GM12801 (cell line): ENCODE data around the gene SYCP2L.

Experiments
- CTCF ChIP-seq: IDR thresholded peaks from one replicate; pipeline ENCODE4 v1.5.1; 2011; ENCODE audit warnings: control low read depth; ENCODE audit not compliant: insufficient read length; ENCODE audit errors: extremely low read depth

SYCP2L gene

GRCh38 chr6:10886691-10887502 lies at the start of gene SYCP2L:
TSS of gene SYCP2L (plus strand) at chr6:10887052. CDS start at chr6:10887127, 75 bp downstream.
- TF ChIP-seq CTCF, result no peak

GRCh38 chr6:10837622-10837994 lies 49.2 kb upstream of the SYCP2L start:
- TF ChIP-seq CTCF, result no peak

- no peak for TF ChIP-seq CTCF
Observed at GRCh38 chr6:10837995-10838793, 48.7 kb upstream of the SYCP2L start, which contains the start of gene MAK. TSS of gene MAK (minus strand) at chr6:10838539. CDS start at chr6:10830648, 7,891 bp downstream.

- TF ChIP-seq CTCF, result no peak
Observed at GRCh38 chr6:10838794-10839333, 48.0 kb upstream of the SYCP2L start.

- TF ChIP-seq CTCF, result no peak
Observed at GRCh38 chr6:10843554-10843953, 43.3 kb upstream of the SYCP2L start.

- TF ChIP-seq CTCF, result no peak
Observed at GRCh38 chr6:10847684-10848083, 39.2 kb upstream of the SYCP2L start.

- TF ChIP-seq CTCF, result no peak
Observed at GRCh38 chr6:10849901-10850300, 37.0 kb upstream of the SYCP2L start.
